GM10266 (cell line): Measurements from ENCODE around the gene BBX.

Source experiments
- DNase-seq: peaks from one replicate; pipeline ENCODE4 v3.0.0; 2012; ENCODE audit errors: extremely low spot score
- CTCF ChIP-seq: IDR thresholded peaks from 2 replicates; pipeline ENCODE4 v1.5.1; 2012; ENCODE audit warnings: mild to moderate bottlenecking, low read depth; ENCODE audit not compliant: control insufficient read depth, insufficient read depth; ENCODE audit errors: missing control alignments

Gene BBX

GRCh38 chr3:107598926-107599771 lies 76.4 kb downstream of the BBX start:
- peak; percentile 40 for DNase-seq

GRCh38 chr3:107599772-107600145 lies 77.0 kb downstream of the BBX start:
- TF ChIP-seq CTCF: no peak
- DNase-seq: no peak

More at GRCh38 chr3:107598926-107599771, 76.4 kb downstream of the BBX start:
- no peak for TF ChIP-seq CTCF

GRCh38 chr3:107600780-107601179 lies 78.0 kb downstream of the BBX start:
- no peak for TF ChIP-seq CTCF
- no peak for DNase-seq

GRCh38 chr3:107604057-107604822 lies 81.5 kb downstream of the BBX start:
- TF ChIP-seq CTCF: no peak

GRCh38 chr3:107611775-107612469 lies 89.2 kb downstream of the BBX start:
- TF ChIP-seq CTCF: no peak
- no peak for DNase-seq

More at GRCh38 chr3:107604057-107604822, 81.5 kb downstream of the BBX start:
- no peak for DNase-seq

GRCh38 chr3:107612664-107613084 lies 89.9 kb downstream of the BBX start:
- TF ChIP-seq CTCF: no peak
- no peak for DNase-seq
